T follicular helper cell (primary cell): Measurements from ENCODE around the gene SLC39A3.
"Not testable (repeated sequence)": the region's sequence is repeated elsewhere in the genome, so short reads cannot be mapped to it uniquely, and the experiment has no call there.

Experiments used
- DNase-seq: peaks from one replicate; pipeline ENCODE4 v3.0.0-alpha.2; 2020; ENCODE audit warnings: low read depth

SLC39A3 gene

DNA sequence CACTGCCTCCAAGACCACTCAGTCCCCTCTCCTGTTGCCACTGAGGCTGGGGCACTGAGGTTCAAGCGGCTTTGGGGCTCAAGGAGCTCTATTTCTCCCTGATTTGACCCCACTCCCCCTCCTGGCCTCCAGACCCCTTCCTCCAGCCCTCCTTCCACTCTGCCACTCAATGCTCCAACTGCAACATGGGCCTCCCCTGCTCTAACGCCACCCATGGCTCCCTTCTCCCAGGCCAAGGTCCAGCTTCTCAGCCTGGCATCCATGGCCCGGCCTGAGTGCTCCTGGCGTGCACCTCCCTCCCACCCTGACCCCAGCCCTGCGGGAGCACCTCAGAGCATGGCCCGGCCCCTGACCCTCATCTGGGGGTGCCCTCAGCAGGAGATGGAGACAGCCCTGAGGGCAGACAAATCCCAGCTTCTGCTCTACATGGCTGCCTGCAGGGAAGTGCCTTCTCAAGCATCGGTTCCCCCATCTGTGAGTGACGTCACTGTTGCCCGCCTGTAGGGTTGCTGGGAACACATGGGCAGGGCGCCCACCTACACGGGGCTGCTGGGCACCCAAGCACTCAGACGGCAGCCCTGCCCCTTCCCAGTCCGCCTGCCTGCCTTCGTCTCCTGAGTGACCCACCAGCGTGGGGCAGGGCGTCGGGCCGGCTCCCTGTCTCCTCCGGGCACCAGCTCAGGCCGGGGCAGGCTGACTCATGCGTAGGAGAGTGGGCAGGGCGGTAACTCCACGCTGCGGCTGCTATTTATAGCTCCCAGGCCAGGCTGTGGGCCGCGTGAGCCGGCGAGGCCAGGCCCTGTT is 17.1 kb downstream of the SLC39A3 start:
- DNase-seq, result no peak

GRCh38 chr19:2721570-2722540 is 18.0 kb downstream of the SLC39A3 start:
- no peak for DNase-seq

- no peak for DNase-seq
Measured at GRCh38 chr19:2720777-2721569, 18.8 kb downstream of the SLC39A3 start, which contains the start of gene DIRAS1. Gene DIRAS1, minus strand, starts transcription at chr19:2721372. Its CDS starts 3,566 bp downstream, at chr19:2717806.

DNA sequence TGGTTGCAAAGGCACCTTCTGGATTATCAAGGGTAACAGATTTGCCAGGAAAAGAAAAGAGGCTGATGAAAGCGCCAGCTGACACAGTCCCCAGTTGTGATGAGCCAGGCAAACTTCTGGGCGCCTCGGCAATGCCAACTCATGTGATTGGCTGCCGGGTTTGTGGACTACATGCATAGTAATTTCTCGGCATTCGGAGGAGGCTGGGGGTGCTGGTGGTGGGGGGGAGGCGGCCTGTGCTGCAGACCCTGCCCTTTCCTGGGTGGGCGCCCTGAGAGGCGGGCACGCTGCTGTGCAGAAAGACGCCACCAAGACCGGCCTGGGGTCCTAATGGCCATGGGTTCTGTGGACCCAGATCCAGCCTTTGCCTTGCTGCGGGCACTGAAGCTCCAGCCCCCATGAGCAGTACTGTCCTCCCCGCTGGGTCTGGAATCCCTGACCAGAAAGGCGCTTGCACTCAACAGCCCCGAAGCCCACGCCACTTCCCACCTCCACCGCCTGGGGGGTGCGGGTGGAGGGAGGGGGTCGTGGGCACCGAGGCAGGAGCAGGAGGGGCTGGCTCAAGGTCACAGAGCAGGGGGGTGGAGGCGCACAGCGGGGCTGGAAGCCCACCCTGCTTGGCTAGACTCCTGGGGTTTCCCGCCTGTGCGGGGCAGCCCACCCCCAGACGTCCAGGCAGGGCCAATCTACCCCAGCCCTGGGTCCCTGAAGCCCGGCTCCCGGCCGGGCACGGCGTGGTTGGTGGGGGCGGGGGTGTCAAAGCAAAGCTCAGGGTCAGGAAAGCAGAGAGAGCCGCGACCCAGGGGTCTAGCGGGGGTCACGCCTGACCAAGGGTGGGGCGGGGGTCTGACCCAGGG is 19.7 kb downstream of the SLC39A3 start:
- DNase-seq, result no peak

GRCh38 chr19:2719232-2719735 is 20.5 kb downstream of the SLC39A3 start:
- no peak for DNase-seq

GRCh38 chr19:2717638-2718541 is 21.9 kb downstream of the SLC39A3 start:
- no peak for DNase-seq

DNA sequence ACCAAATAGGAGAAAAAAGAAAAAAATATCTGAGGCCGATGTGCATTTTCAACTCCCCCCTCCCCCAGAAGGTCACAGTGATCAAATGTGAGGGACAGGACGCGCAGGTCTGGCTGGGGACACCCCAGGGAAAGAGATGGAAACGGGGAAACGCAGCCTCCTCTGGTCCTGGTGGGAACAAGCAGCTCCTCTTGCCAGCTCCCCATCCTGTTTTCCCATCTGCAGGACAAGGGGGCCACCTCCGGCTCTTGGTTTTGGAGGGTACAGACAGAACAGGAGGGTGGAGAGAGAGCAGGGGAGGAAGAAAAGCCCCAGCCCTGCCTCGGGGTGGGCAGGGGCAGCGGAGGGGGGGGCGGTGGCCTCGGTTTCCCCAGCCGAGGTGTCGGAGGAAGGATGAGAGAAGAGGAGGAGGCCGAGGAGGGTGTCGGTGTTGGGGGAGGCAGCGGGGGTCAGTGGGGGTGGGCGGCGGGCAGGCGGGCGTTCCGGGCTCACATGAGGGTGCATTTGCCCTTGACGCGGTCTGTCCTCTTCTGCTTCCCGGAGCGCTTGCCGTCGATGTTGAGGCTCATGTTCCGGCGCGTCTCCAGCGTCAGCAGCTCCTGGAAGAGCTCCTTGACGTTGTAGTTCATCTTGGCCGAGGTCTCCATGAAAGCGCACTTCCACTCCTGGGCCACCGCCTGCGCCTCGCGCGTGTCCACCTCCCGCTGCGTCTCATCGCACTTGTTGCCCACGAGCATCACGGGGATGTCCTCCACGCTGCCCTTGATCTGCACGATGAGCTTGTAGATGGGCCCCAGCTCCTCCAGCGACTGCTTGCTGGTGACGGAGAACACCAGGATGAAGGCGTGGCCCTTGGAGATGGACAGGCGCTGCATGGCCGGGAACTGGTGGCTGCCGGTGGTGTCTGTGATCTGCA is 22.8 kb downstream of the SLC39A3 start:
- no peak for DNase-seq

DNA sequence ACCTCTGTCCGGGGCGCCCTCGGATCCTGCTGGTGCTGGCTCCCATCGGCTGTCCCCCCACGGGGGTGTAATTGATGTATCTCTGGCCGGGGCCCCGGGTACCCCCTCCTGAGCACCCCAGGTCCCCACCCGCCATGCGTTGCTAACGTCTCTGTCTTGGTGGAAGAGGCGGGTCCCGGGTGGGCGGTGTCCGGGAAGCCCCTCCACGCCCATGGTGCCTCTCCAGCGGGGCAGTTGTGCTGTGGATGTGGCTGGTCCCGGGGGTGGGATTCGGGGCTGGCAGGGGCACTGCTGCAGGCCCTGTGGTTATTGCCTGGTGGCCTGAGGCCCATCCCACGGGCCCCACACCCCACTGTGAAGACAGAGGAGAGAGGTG is 23.6 kb downstream of the SLC39A3 start:
- DNase-seq, result no peak

DNA sequence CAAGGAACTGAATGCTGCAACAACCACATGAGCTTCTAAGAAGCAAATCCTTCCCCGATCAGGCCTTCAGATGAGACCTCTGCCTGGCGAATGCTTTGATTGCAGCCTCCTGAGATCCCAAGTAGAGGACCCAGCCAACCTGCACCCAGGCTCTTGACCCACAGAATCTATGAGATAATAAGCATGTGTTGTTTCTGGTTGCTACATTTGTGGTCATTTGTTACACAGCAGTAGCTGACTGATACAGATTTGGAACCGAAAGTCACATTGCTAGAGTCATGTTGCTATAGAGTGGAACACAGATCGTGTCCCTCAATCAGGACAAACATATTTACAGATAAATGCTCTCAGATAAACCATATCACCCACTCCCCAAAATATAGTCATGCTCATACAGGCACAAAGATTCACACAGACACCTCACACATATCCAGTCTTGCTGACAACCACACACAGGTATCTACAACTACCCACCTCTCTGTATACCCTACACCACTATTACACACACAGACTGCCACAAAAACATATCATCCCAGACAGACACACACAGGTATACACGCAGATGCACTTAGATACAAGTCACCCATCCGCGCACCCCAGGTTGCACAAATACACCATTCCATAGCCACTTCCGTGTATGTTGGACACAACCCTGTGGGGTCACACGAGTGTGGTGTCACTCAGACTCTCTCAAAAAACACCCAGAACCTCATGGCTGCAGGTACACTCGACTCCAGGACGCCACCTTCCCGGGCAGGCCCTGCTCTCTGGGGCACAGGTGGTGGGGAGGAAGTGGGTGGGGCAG is 24.1 kb downstream of the SLC39A3 start:
- no peak for DNase-seq

GRCh38 chr19:2714531-2715269 is 25.1 kb downstream of the SLC39A3 start:
- DNase-seq, result no peak

DNA sequence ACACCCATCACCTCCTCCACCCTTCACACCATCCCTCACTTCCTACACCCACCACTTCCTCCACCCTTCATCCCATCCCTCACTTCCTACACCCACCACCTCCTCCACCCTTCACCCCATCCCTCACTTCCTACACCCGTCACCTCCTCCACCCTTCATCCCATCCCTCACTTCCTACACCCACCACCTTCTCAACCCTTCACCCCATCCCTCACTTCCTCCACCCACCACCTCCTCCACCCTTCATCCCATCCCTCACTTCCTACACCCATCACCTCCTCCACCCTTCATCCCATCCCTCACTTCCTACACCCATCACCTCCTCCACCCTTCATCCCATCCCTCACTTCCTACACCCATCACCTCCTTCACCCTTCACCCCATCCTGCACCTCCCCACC is 25.7 kb downstream of the SLC39A3 start:
- not testable (repeated sequence) for DNase-seq

GRCh38 chr19:2713170-2713569 is 26.6 kb downstream of the SLC39A3 start:
- DNase-seq, result not testable (repeated sequence)

DNA sequence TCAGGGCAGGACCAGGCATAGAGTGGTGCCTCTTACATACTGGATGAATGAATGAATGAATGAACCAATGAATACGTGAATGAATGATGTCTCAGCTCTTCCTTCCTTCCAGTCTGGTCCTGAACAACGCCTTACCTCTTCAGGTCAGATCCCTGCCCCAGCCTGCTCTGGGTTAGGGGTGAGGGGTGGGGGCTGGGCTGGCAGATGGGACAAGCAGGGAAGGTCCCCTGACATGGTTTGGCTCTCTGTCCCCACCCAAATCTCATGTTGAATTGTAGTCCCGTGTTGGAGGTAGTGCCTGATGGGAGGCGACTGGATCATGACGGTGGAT is 28.0 kb downstream of the SLC39A3 start:
- no peak for DNase-seq

- no peak for DNase-seq
Measured at GRCh38 chr19:2711172-2711874, 28.5 kb downstream of the SLC39A3 start.

DNA sequence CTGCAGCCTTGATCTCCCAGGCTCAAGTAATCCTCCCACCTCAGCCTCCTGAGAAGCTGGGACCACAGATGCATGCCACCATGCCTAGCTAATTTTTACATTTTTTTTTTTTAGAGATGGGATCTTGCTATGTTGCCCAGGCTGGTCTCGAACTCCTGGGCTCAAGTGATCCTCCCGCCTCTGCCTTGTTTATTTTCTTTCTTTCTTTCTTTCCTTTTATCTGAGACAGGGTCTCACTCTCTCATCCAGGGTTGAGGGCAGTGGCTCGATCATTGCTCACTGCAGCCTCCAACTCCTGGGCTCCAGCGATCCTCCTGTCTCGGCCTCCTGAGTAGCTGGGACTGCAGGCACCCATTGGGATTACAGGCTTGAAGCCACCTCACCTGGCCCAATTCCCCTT is 33.6 kb downstream of the SLC39A3 start:
- DNase-seq, result no peak

DNA sequence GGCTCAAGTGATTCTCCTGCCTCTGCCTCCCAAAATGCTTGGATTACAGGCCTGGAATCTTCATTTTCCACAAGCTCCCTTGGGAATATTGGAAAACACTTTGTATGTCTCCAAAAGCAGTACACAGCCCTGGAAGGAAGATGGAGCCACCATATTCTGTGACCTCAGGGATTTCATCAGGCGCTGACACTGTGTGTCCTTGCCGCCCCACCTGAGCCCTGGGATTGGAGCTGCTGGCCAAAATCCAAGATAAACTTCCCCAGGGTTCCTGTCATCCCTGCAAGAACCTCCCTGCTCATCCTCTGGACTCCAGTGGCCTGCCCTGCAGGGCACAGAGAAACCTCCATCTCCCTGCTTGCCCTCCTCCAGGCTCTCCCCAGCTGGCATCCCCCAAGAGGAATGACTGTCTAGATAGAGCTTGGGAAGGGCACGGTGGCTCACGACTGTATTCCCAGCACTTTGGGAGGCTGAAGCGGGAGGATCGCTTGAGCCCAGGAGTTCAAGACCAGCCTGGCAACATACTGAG is 36.1 kb downstream of the SLC39A3 start:
- DNase-seq, result no peak
